ENCODE data around the gene PABPC4L.

DNA sequence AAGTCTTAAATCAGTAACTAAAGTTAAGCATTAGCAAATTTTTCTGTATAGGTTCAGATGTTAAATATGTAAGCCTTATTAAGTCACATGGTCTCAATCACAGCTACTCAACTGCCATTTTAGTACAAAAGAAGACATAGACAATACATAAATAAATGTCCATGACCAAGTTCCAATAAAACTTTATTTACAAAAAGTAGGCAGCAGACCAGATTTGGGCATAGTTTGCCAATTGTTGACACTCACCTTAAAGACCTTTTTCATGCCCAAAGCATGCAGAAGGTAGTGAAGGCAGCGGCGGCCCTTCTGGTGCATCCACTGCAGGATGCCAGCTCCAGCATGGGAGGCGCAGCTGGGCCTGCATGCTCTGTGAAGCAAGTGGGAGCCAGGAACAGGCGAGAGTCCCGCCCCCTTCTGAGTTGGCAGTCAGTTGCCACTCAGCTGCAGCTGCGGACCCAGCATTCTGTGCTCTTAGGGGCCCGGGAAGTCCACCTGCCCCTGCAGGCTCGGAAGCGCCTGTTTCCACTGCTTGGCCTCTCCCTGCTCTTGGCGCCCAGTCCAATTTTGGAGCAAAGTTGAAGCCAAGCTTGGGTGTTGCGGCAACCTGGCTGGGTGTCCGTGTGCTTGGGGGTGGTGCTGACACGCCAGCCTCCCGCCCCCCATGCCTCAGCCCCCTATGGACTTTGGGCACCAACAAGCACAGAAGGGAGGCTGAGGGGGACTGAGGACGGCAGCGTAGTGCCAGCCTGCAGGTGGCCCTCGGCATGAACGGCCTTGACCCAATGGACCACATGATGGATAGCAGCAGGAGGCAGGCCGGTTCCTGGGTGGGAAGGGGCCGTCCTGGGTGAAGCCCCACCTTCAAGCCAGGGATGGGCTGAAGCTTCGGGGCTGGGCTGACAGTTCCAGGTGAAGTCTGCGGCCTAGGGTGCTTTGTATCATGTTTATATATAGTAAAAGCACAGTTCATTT is 42.4 kb upstream of the PABPC4L start:
- no peak for TF ChIP-seq POLR2A (IDR thresholded peaks at IDR 0.05)
- TF ChIP-seq, protein P1, sequence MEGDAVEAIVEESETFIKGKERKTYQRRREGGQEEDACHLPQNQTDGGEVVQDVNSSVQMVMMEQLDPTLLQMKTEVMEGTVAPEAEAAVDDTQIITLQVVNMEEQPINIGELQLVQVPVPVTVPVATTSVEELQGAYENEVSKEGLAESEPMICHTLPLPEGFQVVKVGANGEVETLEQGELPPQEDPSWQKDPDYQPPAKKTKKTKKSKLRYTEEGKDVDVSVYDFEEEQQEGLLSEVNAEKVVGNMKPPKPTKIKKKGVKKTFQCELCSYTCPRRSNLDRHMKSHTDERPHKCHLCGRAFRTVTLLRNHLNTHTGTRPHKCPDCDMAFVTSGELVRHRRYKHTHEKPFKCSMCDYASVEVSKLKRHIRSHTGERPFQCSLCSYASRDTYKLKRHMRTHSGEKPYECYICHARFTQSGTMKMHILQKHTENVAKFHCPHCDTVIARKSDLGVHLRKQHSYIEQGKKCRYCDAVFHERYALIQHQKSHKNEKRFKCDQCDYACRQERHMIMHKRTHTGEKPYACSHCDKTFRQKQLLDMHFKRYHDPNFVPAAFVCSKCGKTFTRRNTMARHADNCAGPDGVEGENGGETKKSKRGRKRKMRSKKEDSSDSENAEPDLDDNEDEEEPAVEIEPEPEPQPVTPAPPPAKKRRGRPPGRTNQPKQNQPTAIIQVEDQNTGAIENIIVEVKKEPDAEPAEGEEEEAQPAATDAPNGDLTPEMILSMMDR (IDR thresholded peaks at IDR 0.05): no peak
